Fibroblast of skin of right quadriceps (primary cell): Measurements from ENCODE around the gene HUWE1.
"Not testable (repeated sequence)": the region's sequence is repeated elsewhere in the genome, so short reads cannot be mapped to it uniquely, and the experiment has no call there.

Experiments used
- DNase-seq: peaks from one replicate; pipeline ENCODE4 v3.0.0-alpha.2; 2013

Gene HUWE1

GRCh38 chrX:53686151-53686885, at the start of gene HUWE1:
Gene HUWE1 (minus strand): TSS chrX:53686719. CDS start chrX:53654107, 32,612 bp downstream.
- DNase-seq = peak; percentile 62

- no peak for DNase-seq
These were observed 46.3 kb upstream of the HUWE1 start for GRCh38 chrX:53732797-53733196.

GRCh38 chrX:53729751-53730150, 43.2 kb upstream of the HUWE1 start:
- DNase-seq = peak; percentile 1

DNA sequence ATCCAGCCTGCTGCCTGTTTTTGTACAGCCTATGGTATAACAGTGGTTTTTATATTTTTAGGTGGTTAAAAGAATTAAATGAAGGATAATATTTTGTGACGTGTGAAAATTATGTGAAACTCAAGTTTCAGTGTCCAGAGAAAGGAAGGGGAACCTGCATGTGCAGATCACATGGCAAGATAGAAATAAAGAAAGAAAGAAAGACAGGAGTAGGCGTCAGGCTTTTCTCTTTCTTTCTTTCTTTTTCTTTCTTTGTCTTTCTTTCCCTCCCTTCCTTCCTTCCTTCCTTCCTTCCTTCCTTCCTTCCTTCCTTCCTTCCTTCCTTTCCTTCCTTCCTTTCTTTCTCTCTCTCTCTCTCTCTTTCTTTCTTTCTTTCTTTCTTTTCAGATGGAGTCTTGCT, 42.0 kb upstream of the HUWE1 start:
- DNase-seq = no peak

- DNase-seq = no peak
These were observed 38.4 kb upstream of the HUWE1 start for GRCh38 chrX:53724872-53725271.

GRCh38 chrX:53723381-53723780, 36.9 kb upstream of the HUWE1 start:
- no peak for DNase-seq

DNA sequence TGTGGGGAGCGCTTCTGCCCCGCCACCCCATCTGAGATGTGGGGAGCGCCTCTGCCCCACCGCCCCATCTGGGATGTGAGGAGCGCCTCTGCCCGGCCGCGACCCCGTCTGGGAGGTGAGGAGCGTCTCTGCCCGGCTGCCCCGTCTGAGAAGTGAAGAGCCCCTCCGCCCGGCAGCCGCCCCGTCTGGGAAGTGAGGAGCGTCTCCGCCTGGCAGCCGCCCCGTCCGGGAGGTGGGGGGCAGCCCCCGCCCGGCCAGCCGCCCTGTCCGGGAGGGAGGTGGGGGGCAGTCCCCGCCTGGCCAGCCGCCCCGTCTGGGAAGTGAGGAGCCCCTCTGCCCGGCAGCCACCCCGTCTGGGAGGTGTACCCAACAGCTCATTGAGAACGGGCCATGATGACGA, 35.1 kb upstream of the HUWE1 start:
- not testable (repeated sequence) for DNase-seq

GRCh38 chrX:53719666-53720065, 33.1 kb upstream of the HUWE1 start:
- not testable (repeated sequence) for DNase-seq

- DNase-seq = no peak
These were observed 31.6 kb upstream of the HUWE1 start for GRCh38 chrX:53718073-53718472.

DNA sequence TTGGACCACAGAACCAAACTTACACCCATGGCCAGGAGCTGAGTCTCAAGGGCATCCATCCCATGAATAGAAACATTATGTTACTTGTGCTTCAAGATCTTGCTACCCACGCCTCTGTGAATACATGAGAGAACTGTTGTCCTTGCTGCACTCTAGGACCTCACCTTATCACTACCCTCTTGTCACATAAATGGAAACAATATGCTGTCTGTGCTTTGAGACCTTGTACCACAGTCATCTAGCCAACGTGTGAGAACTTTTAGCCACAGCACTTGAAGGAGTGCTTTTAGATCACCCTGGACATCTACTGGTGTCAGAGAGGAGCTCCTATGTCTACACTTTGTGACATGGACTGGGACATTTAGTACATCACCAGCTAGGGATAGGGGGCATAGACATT, 30.7 kb upstream of the HUWE1 start:
- no peak for DNase-seq

DNA sequence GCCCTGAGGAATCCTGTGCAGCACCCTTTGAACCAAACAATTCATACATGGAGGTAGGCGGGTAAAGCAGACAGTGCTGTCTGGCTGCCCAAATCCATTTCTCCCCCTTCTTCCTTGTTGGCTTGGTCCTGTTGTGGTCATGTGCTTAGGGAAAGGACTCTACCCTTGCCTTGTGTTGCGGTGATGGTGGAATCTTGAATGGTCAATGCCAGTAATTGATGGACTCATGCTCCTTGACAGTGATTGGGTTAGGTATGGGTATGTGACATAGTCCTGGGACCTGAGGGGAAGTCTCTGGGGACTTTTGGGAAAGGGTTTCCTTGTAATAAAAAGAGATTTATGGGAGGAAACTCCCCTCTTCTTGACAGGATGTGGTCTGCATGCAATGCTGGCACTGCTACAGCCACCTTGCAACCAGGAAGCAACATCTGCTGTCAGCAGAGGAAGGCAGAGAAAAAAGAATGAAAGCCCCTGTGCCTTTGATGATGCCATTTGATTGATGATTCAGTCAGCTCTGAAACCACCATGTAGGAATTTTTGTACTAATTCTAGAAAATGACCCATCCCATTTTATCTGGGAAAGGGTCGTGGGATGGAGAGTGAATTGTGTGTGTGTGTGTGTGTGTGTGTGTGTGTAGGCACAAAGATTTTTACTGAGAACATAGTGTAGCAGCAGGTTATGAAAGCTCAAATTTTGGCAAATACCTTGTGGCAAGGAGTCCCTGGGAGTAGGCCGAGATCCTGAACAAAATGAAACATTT, 30.0 kb upstream of the HUWE1 start:
- DNase-seq = peak; percentile 31

DNA sequence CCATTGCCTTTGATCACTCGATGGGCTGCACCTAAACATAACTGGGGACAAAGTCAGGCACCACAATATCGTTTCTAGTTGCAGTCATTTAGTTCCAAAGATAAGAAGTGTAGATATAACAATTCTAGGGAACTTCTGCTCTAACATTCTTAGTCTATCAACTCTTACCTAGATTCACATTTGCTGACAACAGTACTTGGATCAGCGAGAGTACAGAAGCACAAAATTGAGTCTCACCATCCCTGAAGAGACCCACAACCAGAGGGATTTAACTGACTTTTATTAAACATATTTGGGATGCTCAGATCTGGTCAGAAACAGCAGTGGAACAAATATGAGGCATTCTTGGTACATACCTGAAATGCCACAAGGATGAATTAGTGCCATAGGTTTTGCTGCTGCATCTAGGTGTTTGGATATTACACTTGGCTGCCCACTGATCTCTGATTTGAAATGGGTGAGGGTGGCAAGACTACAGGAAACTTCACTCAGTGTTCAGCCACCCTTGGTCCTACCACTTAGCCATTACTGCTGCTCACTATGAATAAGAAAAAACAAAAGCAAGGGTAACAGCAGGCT, 28.9 kb upstream of the HUWE1 start:
- no peak for DNase-seq

- peak; percentile 5 for DNase-seq
These were observed 28.2 kb upstream of the HUWE1 start for GRCh38 chrX:53714580-53715345.

DNA sequence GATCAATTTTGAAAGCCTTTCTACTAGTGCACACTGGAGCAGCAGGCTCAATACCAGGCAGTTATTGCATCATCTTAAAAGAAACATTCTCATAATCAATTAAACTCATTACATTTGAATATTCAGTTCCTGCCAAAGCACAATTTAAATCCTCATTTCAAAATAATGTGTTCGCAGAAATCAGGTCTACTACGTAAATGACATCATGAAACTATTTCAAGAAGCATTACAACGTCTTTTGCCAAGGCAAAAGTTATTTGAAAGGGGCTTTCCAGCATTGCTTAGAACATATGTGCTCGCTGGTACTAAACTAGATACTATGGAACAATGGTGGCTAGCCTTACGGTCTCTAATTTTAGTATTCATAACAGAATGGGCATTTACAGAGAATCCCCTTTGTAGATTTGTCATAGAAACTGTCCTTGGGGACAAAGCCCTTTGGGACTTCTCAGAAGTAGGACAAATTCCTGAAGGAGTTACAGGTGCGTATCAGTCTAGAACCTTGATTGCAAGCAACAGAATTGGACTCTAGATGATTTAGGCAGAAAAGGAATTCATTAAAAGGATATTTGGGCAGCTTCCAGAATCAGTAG, 27.6 kb upstream of the HUWE1 start:
- DNase-seq = no peak

DNA sequence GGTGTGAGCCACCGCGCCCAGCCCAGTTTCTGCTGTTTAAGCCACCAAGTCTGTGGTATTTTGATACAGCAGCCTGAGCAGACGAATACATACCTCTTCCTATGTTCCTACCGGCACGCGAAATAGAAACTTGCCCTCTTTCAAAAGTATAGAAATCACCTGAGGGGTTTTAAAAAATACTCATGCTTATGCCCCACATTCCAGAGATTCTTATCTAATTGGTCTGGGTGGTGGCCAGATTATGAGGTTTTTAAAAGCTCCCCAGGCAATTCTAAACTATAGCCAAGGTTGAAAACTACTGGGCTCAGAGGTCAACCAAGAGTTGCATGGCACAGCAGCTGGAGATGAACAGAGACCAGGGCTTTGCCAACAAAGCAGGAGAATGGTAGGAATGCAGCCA, 24.9 kb upstream of the HUWE1 start:
- DNase-seq = no peak

DNA sequence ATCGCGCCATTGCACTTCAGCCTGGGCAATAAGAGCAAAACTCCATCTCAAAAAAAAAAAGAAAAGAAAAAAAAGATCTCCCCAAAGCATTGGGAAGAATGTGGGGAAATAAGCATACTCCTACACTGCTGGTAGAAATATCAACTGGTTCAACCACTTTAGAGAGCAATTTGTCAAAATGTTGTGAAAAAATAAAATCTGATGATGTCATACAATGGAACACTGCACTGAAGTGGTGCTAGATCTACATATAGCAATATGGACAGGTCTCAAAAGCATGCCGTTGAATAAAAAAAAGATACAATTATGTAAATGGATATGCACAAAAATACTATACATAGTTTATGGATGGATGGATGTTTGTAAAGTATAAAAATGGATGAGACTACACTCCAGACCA, 18.3 kb upstream of the HUWE1 start:
- DNase-seq = no peak

DNA sequence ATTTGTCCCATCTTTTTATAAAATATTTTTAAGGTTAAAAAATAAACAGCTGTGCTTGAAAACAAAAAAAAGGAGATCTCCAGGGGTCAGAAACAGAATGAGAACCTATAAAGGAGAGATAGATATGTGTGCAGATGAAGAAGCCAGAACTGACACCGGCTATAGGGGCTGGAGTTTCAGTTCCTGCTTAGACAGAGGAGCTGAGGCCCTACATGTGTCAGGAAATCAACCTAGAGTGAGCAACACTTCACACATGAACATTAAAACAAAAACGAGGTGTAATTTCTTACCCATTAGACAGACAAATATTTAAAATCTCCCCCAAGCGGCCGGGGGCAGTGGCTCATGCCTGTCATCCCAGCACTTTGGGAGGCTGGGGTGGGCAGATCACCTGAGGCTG, 17.8 kb upstream of the HUWE1 start:
- no peak for DNase-seq

DNA sequence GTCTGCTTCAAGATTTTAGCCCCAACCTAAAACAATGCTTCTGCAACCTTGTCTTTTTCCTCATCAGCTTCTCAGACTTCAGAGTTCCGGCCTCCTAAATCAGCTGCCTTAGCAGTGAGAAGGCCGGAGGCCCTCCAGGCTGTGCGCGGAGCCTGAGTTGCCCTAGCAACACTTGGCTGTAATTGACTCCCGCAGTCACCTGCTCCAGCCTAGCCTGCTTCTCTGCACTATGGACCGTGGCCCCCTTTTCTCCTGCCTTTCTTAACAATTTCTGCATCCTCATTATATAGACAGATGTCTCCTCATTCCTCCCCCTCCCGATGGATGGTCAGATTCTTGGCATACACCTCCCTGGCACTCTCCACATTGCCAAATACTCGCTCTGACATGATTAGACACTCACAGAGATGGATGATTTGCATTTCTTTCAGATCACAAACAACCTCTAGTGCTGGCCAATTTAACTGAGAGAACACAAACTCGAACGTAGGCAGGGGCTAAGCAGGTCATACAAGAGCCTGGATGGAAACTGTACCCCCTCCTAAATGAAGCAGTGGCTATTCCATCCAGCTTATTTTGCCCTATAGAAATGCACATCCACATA, 9.5 kb upstream of the HUWE1 start:
- no peak for DNase-seq

DNA sequence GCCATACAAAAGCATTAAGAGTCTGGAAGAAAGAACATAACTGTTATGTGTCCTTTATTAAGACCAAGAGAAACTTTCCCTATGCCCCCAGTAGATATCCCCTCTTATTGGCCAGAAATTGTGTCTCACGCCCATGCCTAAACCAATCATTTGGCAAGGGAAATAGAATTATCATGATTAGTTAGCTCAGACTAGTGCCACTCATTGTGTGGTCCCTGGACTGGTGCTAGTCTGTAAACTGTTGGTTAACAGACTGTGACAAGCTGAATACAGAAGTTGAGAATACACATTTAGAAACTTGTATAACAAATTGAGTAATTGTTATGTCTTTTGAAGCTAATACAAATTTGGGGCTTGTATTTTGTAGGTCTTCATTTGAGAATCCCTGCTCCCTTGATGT, 8.1 kb upstream of the HUWE1 start:
- DNase-seq = no peak

GRCh38 chrX:53688300-53688699, 1.8 kb upstream of the HUWE1 start:
- no peak for DNase-seq

- peak; percentile 3 for DNase-seq
These were observed 808 bp downstream of the HUWE1 start for GRCh38 chrX:53685711-53686110.

- DNase-seq = no peak
These were observed 1.9 kb downstream of the HUWE1 start for GRCh38 chrX:53684415-53685192.
